Endometrial microvascular endothelial cells (primary cell): ENCODE results near the gene IDUA. TPM values are rescaled to one million over a fixed set of nuclear protein-coding genes. Genes with fewer than 3 reads are reported as not detected.
"Not testable (repeated sequence)": the region's sequence is repeated elsewhere in the genome, so short reads cannot be mapped to it uniquely, and the experiment has no call there.

Experiments used
- in situ Hi-C: cut with HindIII; loops from 2 replicates; pipeline ENCODE4 v1.10.0; 2017; ENCODE audit warnings: low sequenced_read_pairs, low pct_unique_long_range_greater_than_20kb; ENCODE audit errors: inconsistent ontology term
- total RNA-seq: library from RNA; depleted of rRNA; stranded (reverse); fragments of >200 nt; gene quantifications from one replicate; pipeline ENCODE4 v1.2.3, GENCODE V29; 2015; ENCODE audit errors: inconsistent ontology term

Gene IDUA
- total RNA-seq, 1 donor from 2014 or later, result 3.0 TPM

DNA sequence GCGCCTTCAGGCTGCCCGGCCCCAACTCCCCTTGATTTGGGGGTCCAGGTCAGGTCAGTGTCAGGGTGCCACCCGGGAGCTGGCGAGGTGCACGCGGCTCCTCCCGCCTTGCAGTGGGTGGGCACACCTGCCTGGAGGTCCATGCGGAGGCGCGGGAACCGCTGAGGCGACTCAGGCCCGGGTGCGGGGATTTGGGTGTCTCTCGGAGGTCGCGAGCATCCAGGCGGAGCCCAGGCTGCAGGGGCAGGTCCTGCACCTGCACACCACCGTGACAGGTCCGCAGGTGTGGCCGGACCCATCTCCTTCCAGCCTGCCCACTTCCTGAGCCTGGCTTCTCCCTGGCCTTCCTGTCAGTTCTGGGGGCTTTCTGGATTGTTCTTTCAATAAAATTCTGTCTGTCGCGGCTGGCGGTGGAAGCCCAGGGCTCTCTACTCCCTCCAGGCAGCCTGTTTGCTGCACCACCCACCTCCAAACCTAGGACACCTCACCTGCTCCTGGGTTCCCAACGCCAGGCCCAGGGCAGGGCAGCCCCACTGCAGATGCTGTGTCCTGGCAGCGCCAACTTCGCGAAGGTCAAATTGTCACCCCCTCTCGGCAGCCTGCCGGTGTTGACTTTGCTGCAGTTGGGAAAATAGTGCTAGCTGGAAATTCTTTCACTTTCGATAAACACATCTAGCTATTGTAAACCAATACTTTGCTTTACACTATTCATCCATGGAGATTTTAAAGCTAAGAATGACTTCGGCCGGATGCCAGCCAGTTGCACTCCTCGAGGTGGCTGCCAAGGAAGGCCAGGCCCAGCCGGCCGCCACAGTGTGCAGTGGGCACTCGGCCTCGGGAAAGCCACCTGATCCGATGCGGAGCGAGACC lies 60.5 kb downstream of the IDUA start:
- in situ Hi-C loops, result no loop called here

DNA sequence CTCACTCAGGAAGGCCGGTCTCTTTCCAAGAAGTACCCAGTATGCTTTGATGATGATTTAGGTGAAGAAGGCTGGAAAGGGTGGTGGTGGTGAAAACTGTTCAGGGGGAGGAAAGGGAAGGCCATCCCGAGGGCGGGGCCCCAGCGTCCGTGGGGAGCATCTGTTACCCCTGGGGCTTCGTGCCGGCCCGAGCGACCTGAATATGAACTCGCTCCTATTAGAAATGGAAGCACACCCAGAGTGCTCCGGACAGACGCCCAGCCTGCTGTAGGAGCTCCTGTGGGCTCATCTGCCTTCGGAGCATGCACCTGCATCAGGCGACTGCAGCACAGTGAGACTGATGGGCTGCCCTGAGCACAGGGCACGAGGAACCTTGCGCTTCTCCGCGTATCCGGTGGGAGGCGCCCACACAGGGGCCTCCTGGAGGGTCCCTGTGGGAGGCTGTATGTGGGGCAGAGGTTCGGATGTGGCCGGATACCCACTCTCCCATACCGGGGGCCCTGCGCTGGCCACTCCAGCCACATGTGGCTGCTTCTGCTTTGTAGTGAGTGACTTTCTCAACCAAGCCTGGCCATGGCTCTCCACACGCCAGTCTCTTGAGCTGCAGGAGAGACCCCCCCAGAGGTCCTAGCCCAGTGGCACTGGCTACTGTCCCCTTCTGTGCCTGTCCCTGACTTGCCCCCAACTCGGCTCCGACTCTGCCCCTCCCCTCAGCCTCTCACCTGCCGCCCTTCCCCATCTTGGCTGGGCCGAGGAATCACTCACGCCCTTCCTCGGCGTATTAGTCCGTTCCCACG lies 61.3 kb downstream of the IDUA start:
- in situ Hi-C loops, result no loop called here

DNA sequence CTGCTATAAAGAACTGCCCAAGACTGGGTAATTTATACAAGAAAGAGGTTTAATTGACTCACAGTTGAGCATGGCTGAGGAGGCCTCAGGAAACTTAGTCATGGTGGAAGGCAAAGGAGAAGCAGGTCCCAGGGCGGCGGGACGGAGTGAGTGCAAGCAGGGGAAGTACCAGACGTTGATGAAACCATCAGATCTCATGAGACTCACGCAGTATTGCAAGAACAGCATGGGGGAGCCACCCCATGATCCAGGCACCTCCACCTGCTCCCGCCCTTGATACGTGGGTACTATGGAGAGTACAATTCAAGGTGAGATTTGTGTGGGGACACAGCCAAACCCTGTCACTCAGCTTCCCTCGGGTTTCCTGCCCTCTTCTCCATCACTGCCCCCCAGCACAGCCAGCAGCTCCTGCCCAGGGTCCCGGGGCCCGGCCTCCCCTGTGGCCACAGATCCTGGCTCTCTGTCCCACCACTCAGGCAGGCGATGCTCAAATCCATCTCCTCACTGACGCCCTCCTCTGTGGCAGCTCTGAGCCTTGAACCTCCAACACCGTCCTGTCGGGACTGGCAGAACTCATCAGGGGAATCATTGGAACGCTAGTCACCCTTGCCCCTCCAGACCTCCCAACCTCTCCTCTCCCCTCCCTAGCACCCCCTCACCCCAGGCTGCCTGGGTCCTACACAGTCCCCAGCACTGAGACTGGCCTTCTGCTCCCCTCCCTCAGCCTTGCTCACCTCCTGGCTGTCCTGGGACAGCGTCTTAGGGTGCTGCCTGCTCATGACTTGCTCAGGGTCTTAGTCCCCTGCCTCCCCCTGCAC lies 62.1 kb downstream of the IDUA start:
- in situ Hi-C loops, result no loop called here

DNA sequence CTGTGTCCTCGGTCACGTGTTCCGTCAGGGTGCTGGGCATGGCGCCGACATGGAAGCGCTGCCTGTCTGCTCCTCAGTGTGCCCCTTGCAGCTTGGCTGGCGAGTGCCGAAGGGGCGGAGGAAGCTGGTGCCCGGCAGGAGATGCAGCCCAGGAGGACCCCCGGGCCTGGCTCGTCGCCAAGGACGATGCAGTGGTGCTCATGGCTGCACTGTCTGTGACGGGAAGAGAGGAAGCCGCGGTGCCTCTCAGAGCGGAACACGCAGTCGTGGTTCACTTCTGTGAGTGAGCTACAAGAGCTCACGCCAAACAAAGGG lies 62.7 kb downstream of the IDUA start:
- in situ Hi-C loops, result no loop called here

DNA sequence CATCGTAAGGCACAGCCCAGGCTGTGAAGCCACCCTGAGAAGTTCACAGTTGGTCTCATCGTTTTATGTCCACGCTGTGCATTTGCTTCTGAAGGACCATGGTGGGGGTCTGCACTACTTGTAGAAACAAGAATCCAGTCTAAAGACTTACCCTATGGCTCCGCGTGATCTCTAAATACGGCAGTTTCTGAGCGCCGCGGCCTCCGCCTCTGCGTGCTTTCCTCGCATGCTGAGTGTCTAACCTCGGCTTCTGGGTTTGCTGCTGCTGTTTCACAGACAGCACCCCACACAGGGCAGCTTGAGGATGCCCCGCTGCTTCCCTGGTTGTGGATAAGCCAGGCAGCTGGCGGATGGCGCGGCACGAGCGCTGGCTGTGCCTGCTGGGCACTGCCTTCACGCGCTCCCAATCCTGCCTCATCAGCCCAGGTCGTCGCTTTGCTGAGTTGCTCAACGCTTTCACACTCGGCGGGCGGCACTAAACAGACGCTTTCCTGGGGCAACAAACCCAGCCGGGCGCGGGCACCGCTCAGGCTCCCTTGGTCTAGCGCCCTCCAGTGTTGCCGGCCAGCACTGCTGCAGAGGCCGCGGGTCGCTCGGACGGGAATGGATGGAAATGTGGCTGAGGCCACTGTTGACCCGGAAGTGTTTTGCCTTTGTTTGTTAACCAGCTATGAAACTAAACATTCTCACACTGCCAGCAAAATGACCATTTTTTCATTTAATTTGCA lies 63.8 kb downstream of the IDUA start:
- in situ Hi-C loops, result no loop called here

DNA sequence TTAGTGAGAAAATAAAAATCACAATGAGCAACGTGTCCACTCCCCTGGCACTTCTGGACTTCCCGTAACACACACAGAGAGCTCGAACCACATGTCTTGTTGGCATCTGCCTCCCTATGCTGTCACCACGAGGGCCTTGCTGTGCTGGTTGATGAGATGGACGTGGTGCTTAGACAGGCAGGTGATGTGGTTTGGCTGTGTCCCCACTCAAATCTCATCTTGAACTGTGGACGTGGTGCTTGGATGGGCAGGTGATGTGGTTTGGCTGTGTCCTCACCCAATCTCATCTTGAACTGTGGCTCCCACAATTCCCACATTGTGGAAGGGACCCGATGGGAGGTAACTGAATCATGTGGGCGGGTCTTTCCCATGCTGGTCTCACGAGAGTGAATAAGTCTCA lies 64.6 kb downstream of the IDUA start:
- in situ Hi-C loops, result no loop called here

DNA sequence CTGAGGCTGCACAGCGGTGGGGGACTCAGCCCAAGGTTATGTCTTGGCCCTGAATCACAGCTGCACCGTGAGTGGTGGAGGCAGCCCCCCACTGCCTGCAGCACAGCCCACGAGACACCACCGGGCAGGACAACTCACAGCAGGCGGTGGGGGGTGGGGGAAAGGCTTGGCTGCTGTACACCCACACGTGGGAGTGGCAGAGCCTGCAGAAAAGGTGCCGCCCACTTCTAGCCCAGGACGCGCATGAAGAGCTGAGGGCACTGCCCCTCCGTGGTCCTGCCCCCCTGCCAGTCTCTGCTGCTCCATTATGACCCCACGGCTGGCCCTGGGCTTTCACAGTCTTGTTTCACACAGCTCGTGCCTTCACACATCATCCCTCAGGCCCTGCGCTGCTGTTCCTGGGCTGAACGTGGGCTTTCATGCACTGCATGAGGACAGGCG lies 65.4 kb downstream of the IDUA start:
- in situ Hi-C loops, result no loop called here

DNA sequence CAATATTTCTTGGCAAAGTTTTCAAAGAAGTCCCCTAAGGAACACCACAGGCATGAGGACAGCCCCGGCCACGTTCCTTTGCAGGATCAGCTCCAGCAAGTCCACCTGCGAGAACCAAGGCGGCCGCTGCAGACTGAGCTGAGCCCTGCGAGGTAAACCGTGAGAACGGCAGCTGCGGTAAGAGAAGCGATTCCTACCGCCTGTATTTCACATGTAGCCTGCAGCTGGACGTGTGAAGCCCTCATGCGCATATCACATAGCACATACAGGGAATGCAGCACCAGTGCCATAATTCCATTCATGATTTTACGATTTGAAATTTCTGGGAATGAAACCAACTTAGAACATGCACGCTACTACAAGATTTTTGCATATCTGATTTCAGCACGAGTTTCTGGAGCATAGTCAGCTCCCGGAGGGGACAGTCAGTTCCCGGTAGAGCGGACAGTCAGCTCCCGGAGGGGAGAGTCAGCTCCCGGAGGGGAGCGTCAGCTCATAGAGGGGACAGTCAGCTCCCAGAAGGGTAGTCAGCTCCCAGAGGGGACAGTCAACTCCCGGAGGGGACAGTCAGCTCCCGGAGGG lies 66.3 kb downstream of the IDUA start:
- in situ Hi-C loops, result no loop called here

DNA sequence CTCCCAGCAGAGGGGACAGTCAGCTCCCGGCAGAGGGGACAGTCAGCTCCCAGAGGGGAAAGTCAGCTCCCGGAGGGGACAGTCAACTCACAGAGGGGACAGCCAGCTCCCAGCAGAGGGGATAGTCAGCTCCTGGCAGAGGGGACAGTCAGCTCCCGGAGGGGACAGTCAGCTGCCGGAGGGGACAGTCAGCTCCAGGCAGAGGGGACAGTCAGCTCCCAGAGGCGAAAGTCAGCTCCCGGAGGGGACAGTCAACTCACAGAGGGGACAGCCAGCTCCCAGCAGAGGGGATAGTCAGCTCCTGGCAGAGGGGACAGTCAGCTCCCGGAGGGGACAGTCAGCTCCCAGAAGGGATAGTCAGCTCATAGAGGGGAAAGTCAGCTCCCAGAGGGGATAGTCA lies 67.0 kb downstream of the IDUA start:
- in situ Hi-C loops, result not testable (repeated sequence)

Other genes with a start within 250 kb of the IDUA start
- gene CPLX1, start 160.9 kb upstream of the IDUA start, total RNA-seq, result not detected
- 79.9 TPM for gene GAK, start 54.7 kb upstream of the IDUA start, total RNA-seq
- gene TMEM175, start 54.6 kb upstream of the IDUA start, total RNA-seq, result 16.3 TPM
- 17.3 TPM for gene DGKQ, start 13.5 kb upstream of the IDUA start, total RNA-seq
- gene SLC26A1, start 6.4 kb downstream of the IDUA start, total RNA-seq, result not detected
- 11.9 TPM for gene FGFRL1, start 24.6 kb downstream of the IDUA start, total RNA-seq
- gene RNF212, start 126.5 kb downstream of the IDUA start, total RNA-seq, result 0.19 TPM
- gene SPON2, start 185.5 kb downstream of the IDUA start, total RNA-seq, result 3.3 TPM